Astrocyte (in vitro differentiated cells and primary cell): Measurements from ENCODE around the gene ZNF592. TPM values are rescaled to one million over a fixed set of nuclear protein-coding genes. Genes with fewer than 3 reads are reported as not detected.

Experiments
- DNase-seq: peaks from one replicate; pipeline ENCODE4 v3.0.0-alpha.2; 2010; ENCODE audit warnings: low read depth
- FAIRE-seq: peaks from 2 replicates; lab custom pipeline; 2011; peaks lifted over from hg19 to GRCh38; lab: Jason Lieb, UNC
- H2AFZ ChIP-seq: 2 replicates; pipeline ENCODE4 v1.6.0; 2012; ENCODE audit warnings: low read depth, low read length, inconsistent platforms
- H3K27ac ChIP-seq: 2 replicates; pipeline ENCODE4 v1.5.1; 2011; ENCODE audit warnings: low read depth, low read length, inconsistent platforms
- H3K27me3 ChIP-seq: 2 replicates; pipeline ENCODE4 v1.6.0; 2011; ENCODE audit warnings: low read length, inconsistent platforms; ENCODE audit not compliant: insufficient read depth
- H3K36me3 ChIP-seq: 2 replicates; pipeline ENCODE4 v1.5.1; 2011; ENCODE audit warnings: low read length, inconsistent platforms; ENCODE audit not compliant: insufficient read depth
- H3K4me1 ChIP-seq: 2 replicates; pipeline ENCODE4 v1.5.1; 2011; ENCODE audit warnings: low read length, inconsistent platforms; ENCODE audit not compliant: insufficient read depth
- H3K4me2 ChIP-seq: 2 replicates; pipeline ENCODE4 v1.6.0; 2012; ENCODE audit warnings: low read length, inconsistent platforms
- H3K4me3 ChIP-seq: 2 replicates; pipeline ENCODE4 v1.5.1; 2011; ENCODE audit warnings: low read depth, mild to moderate bottlenecking, low read length, inconsistent platforms; ENCODE audit not compliant: insufficient read depth
- H3K79me2 ChIP-seq: 2 replicates; pipeline ENCODE4 v1.6.0; 2012; ENCODE audit warnings: mild to moderate bottlenecking, low read length, inconsistent platforms; ENCODE audit not compliant: insufficient read depth
- H3K9ac ChIP-seq: 2 replicates; pipeline ENCODE4 v1.6.0; 2012; ENCODE audit warnings: mild to moderate bottlenecking, low read length, inconsistent platforms
- H3K9me3 ChIP-seq: 2 replicates; pipeline ENCODE4 v1.5.1; 2012; ENCODE audit warnings: low read depth, mild to moderate bottlenecking, low read length, inconsistent platforms; ENCODE audit not compliant: insufficient read depth
- H4K20me1 ChIP-seq: 2 replicates; pipeline ENCODE4 v1.6.0; 2012; ENCODE audit warnings: low read length, inconsistent platforms; ENCODE audit not compliant: insufficient read depth
- H3K27ac Mint-ChIP-seq: one replicate; pipeline ENCODE4 v1.8.0; 2021; ENCODE audit warnings: mild to moderate bottlenecking, mixed read lengths; ENCODE audit not compliant: unreplicated experiment
- H3K27me3 Mint-ChIP-seq: one replicate; pipeline ENCODE4 v1.8.0; 2021; ENCODE audit warnings: low read depth, mixed read lengths; ENCODE audit not compliant: unreplicated experiment
- H3K36me3 Mint-ChIP-seq: one replicate; pipeline ENCODE4 v1.8.0; 2021; ENCODE audit warnings: low read depth, mixed read lengths; ENCODE audit not compliant: unreplicated experiment
- H3K4me1 Mint-ChIP-seq: one replicate; pipeline ENCODE4 v1.8.0; 2021; ENCODE audit warnings: low read depth, mixed read lengths; ENCODE audit not compliant: unreplicated experiment
- H3K4me3 Mint-ChIP-seq: one replicate; pipeline ENCODE4 v1.8.0; 2021; ENCODE audit warnings: mild to moderate bottlenecking, moderate library complexity, mixed read lengths; ENCODE audit not compliant: unreplicated experiment
- H3K9me3 Mint-ChIP-seq: one replicate; pipeline ENCODE4 v1.8.0; 2021; ENCODE audit warnings: mild to moderate bottlenecking, mixed read lengths; ENCODE audit not compliant: unreplicated experiment
- CTCF ChIP-seq: IDR thresholded peaks from 2 replicates; pipeline ENCODE4 v1.5.1; 2011; ENCODE audit warnings: low read depth, mild to moderate bottlenecking, inconsistent platforms, low read length, moderate library complexity; ENCODE audit not compliant: insufficient read depth
- EZH2 ChIP-seq: IDR thresholded peaks from 2 replicates; pipeline ENCODE4 v1.6.1; 2012; ENCODE audit warnings: mild to moderate bottlenecking, low read length, inconsistent platforms; ENCODE audit not compliant: insufficient read depth
- total RNA-seq: library from RNA; stranded (reverse); gene quantifications from 2 replicates; pipeline ENCODE4 v1.2.1, GENCODE V29; 2021

The ZNF592 gene
- total RNA-seq, 1 donor from 2014 or later: 25.1 TPM

GRCh38 chr15:84702961-84703482 is 45.4 kb upstream of the ZNF592 start:
- H3K4me3 Mint-ChIP-seq: no peak overlapping the region
- Histone ChIP-seq H3K36me3 (no peaks in the 10 kb centered on the region), H3K4me3 (no peak overlapping the region), H3K4me2 (no peak overlapping the region), H4K20me1 (peaks cover 82% of the 10 kb centered on the region), H3K79me2 (peaks cover 96% of the 10 kb centered on the region), H2AFZ (no peak overlapping the region), H3K27me3 (no peaks in the 10 kb centered on the region), H3K9ac (no peak overlapping the region), H3K27ac (no peak overlapping the region), H3K9me3 (no peaks in the 10 kb centered on the region), H3K4me1 (peaks cover 4% of the 10 kb centered on the region)
- DNase-seq (peak; percentile 39), FAIRE-seq (no peak)
- TF ChIP-seq EZH2 (no peak), CTCF (no peak)
- H3K27me3 Mint-ChIP-seq: no peaks in the 10 kb centered on the region
- no peaks in the 10 kb centered on the region for H3K9me3 Mint-ChIP-seq
- H3K27ac Mint-ChIP-seq: no peak overlapping the region
- H3K4me1 Mint-ChIP-seq: peaks cover 27% of the 10 kb centered on the region
- H3K36me3 Mint-ChIP-seq: peaks cover 1% of the 10 kb centered on the region

DNA sequence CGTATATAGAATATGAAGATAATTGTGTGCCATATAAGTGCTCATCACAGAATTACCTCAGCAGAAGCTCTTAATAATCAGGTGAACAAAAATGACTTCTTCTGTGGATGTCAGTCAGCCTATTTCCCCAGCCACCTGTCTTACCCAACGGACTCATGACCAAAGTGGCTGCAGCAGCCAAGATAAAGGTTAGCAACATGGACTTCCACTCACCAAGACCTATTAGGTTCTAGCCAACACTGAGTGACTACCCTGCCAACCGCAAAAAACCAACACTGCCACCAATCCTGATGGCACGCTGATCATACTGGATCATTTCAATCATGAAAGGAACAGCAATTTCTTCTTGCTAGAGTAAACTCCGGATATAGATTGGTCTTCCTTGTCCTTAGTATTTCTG is 44.6 kb upstream of the ZNF592 start:
- no peaks in the 10 kb centered on the region for H3K9me3 ChIP-seq
- peaks cover 96% of the 10 kb centered on the region for H3K79me2 ChIP-seq
- H3K27me3 Mint-ChIP-seq: no peaks in the 10 kb centered on the region
- H3K4me3 ChIP-seq: no peak overlapping the region
- H3K4me3 Mint-ChIP-seq: no peak overlapping the region
- FAIRE-seq (no peak), DNase-seq (no peak)
- H3K36me3 ChIP-seq: no peaks in the 10 kb centered on the region
- peaks cover 83% of the 10 kb centered on the region for H4K20me1 ChIP-seq
- no peak overlapping the region for H3K27ac ChIP-seq
- H2AFZ ChIP-seq: no peak overlapping the region
- TF ChIP-seq EZH2: no peak
- TF ChIP-seq CTCF: no peak
- no peaks in the 10 kb centered on the region for H3K27me3 ChIP-seq
- H3K9me3 Mint-ChIP-seq: no peaks in the 10 kb centered on the region
- no peak overlapping the region for H3K27ac Mint-ChIP-seq
- H3K36me3 Mint-ChIP-seq: peaks cover 1% of the 10 kb centered on the region
- no peak overlapping the region for H3K4me2 ChIP-seq
- H3K9ac ChIP-seq: no peak overlapping the region
- H3K4me1 ChIP-seq: peaks cover 4% of the 10 kb centered on the region
- H3K4me1 Mint-ChIP-seq: peaks cover 27% of the 10 kb centered on the region

DNA sequence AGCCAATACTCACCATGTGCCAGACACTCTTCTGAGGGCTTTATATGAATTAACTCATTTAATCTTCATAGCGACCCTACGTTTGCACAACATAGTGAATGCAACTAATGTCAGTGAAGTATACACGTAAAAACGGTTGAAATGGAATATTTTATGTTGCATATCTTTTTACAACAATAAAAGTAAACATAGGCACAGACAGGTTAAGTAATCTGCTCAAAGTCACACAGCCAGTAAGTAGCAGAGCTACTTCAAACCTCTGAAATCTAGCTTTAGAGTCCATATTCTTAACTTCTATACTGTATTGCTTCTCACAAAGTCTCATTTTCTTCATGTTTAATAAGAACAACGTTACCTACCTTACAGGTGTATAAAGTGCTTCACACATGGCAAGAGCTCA is 34.0 kb upstream of the ZNF592 start:
- H3K27me3 Mint-ChIP-seq: no peaks in the 10 kb centered on the region
- Histone ChIP-seq H3K27me3 (no peaks in the 10 kb centered on the region), H3K9ac (peak overlapping the region; percentile 91), H3K9me3 (no peaks in the 10 kb centered on the region), H3K36me3 (no peaks in the 10 kb centered on the region), H3K79me2 (peaks cover 69% of the 10 kb centered on the region), H3K4me3 (peak overlapping the region; percentile 96), H2AFZ (no peak overlapping the region), H3K27ac (no peak overlapping the region), H3K4me1 (peaks cover 12% of the 10 kb centered on the region), H3K4me2 (peak overlapping the region; percentile 83), H4K20me1 (peaks cover 40% of the 10 kb centered on the region)
- peaks cover 15% of the 10 kb centered on the region for H3K4me1 Mint-ChIP-seq
- TF ChIP-seq EZH2: no peak
- no peak for TF ChIP-seq CTCF
- no peaks in the 10 kb centered on the region for H3K36me3 Mint-ChIP-seq
- peaks cover 2% of the 10 kb centered on the region for H3K9me3 Mint-ChIP-seq
- FAIRE-seq (no peak), DNase-seq (no peak)
- peak overlapping the region; percentile 99 for H3K4me3 Mint-ChIP-seq
- no peak overlapping the region for H3K27ac Mint-ChIP-seq
